ENCODE data around the gene EML4. TPM values are rescaled to one million over a fixed set of nuclear protein-coding genes. Genes with fewer than 3 reads are reported as not detected.
"Not testable (repeated sequence)": the region's sequence is repeated elsewhere in the genome, so short reads cannot be mapped to it uniquely, and the experiment has no call there.

EML4 gene
- total RNA-seq, 1 donor, result 178 TPM

DNA sequence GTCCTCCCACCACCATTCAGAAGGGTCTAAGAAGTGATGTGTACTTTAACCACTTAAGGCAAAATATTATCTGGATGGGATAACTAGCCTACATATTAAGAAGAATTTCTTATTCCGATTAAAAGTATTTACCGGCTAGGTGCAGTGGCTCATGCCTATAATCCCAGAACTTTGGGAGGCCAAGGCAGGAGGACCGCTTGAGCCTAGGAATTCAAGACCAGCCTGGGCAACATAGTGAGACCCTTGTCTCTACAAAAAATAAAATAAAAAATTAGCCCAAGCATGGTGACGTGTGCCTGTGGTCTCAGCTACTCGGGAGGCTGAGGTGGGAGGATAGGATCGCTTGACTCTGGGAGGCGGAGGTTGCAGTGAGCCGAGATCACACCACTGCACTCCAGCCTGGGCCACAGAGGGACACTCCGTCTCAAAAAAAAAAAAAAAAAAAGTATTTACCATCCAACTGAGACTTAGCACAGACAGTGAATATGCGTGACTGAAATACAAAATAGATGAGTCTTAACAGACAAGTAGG is 34.7 kb upstream of the EML4 start:
- not testable (repeated sequence) for H3K4me3 ChIP-seq (ENCODE audit: low read length); H3K9me3 ChIP-seq (ENCODE audit: low read depth, low read length); H3K27me3 ChIP-seq (ENCODE audit: insufficient read depth, low read length)
- H3K4me1 ChIP-seq (ENCODE audit: insufficient read depth, low read length), result peaks cover 65% of the 10 kb centered on the region

GRCh38 chr2:42135381-42136312 is 33.5 kb upstream of the EML4 start:
- Histone ChIP-seq H3K27me3 (ENCODE audit: insufficient read depth, low read length) (no peaks in the 10 kb centered on the region), H3K4me3 (ENCODE audit: low read length) (no peak overlapping the region), H3K9me3 (ENCODE audit: low read depth, low read length) (no peaks in the 10 kb centered on the region), H3K4me1 (ENCODE audit: insufficient read depth, low read length) (peaks cover 55% of the 10 kb centered on the region)

- H3K4me3 ChIP-seq (ENCODE audit: low read length), result no peak overlapping the region
These were observed 32.4 kb upstream of the EML4 start for GRCh38 chr2:42136782-42137124.

DNA sequence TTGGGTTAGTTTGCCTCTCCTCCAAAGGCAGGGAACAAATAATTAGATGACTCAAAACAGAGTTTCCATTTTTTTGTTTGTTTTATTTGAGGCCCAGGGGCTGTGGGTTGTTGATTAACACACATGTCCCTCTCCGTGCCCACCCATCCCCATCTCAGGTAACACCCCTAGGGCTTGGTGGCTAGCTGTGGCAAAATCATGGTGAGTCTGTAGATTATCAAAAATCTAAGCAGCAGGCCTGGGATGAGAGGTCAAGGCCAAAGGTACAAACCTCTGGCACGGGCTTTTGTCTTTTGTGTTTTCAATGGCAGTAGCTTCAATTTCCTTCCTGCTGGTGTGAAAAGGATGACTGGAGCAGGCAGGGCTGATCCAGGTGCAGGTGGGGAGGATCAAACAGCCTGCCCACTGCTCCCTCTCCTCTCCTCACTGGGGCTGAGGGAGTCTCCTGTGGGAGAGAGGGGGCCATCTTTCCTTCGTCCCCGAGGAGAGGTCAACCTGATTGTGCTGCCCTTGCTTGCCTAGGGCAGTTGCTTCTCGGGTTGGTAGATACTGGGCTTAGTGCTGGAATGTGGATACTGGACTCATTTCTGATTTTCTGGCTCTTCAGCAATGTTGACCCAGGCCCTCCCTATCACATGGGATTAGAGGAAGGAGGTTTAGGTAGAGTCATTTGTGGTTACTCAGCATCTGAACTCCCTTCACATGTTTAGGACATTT is 31.9 kb upstream of the EML4 start:
- Histone ChIP-seq H3K4me3 (ENCODE audit: low read length) (no peak overlapping the region), H3K4me1 (ENCODE audit: insufficient read depth, low read length) (peaks cover 61% of the 10 kb centered on the region), H3K27me3 (ENCODE audit: insufficient read depth, low read length) (no peaks in the 10 kb centered on the region), H3K9me3 (ENCODE audit: low read depth, low read length) (no peaks in the 10 kb centered on the region)

More at GRCh38 chr2:42136782-42137124, 32.4 kb upstream of the EML4 start:
- H3K4me1 ChIP-seq (ENCODE audit: insufficient read depth, low read length), result peaks cover 61% of the 10 kb centered on the region
- H3K9me3 ChIP-seq (ENCODE audit: low read depth, low read length), result no peaks in the 10 kb centered on the region
- H3K27me3 ChIP-seq (ENCODE audit: insufficient read depth, low read length), result no peaks in the 10 kb centered on the region

DNA sequence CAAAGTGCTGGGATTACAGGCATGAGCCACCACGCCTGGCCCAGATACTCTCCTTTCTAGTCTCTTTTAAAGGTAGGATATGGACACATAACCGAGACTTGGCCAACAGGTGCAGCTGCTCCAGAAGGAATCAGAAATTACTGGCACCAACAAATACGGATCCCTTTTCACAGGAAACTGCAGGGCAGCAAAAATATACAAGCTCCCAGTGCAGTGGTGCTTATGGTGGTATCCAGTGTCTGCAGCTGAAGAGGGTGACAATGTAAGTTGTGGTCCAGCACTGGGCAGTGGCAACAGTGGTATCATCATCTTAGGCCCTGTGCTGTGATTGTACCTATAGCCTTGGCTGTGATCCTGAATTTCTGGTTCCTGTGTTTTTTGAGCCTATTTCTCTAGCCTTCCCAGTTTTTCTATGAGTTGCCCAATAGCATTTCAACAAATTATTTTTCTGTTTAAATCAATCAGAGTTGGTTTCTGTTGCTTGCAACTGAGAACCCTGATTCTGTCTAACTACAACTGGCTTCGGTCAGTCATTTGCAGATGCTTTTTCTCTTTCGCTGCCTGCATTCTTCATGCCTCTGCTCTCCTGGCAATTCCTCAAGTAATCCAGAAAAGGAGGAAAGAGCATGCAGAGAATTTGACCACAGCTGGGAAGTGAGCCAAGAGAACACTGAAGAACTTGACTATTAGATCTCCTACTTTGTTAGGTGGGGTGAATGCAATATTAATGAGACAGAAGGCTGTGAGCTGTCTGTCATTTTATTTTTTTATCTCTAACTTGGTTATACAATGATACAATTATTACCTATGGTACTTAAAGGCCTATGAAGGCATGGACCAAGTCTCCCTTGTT is 30.8 kb upstream of the EML4 start:
- no peaks in the 10 kb centered on the region for H3K27me3 ChIP-seq (ENCODE audit: insufficient read depth, low read length)
- H3K4me3 ChIP-seq (ENCODE audit: low read length), result no peak overlapping the region
- H3K9me3 ChIP-seq (ENCODE audit: low read depth, low read length), result no peaks in the 10 kb centered on the region
- peaks cover 55% of the 10 kb centered on the region for H3K4me1 ChIP-seq (ENCODE audit: insufficient read depth, low read length)

GRCh38 chr2:42139101-42139500 is 30.1 kb upstream of the EML4 start:
- H3K9me3 ChIP-seq (ENCODE audit: low read depth, low read length), result no peaks in the 10 kb centered on the region
- H3K4me3 ChIP-seq (ENCODE audit: low read length), result no peak overlapping the region
- no peaks in the 10 kb centered on the region for H3K27me3 ChIP-seq (ENCODE audit: insufficient read depth, low read length)
- H3K4me1 ChIP-seq (ENCODE audit: insufficient read depth, low read length), result peaks cover 48% of the 10 kb centered on the region

DNA sequence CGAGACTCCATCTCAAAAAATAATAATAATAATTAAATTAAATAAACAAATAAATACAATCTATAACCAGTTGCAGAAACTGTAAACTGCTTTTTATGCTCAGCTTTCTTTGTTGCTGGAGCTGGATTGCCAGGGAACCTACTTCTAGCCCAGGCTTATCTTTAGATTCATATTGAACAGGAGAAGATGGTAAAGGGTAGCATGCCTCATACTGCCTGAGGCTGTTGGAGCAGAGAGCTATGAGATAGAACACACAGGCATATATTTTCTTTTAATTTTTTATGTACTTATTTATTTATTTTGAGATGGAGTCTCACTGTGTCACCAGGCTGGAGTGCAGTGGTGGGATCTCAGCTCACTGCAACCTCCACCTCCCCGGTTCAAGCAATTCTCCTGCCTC is 28.7 kb upstream of the EML4 start:
- Histone ChIP-seq H3K4me3 (ENCODE audit: low read length) (no peak overlapping the region), H3K9me3 (ENCODE audit: low read depth, low read length) (no peaks in the 10 kb centered on the region), H3K4me1 (ENCODE audit: insufficient read depth, low read length) (peaks cover 38% of the 10 kb centered on the region), H3K27me3 (ENCODE audit: insufficient read depth, low read length) (no peaks in the 10 kb centered on the region)

DNA sequence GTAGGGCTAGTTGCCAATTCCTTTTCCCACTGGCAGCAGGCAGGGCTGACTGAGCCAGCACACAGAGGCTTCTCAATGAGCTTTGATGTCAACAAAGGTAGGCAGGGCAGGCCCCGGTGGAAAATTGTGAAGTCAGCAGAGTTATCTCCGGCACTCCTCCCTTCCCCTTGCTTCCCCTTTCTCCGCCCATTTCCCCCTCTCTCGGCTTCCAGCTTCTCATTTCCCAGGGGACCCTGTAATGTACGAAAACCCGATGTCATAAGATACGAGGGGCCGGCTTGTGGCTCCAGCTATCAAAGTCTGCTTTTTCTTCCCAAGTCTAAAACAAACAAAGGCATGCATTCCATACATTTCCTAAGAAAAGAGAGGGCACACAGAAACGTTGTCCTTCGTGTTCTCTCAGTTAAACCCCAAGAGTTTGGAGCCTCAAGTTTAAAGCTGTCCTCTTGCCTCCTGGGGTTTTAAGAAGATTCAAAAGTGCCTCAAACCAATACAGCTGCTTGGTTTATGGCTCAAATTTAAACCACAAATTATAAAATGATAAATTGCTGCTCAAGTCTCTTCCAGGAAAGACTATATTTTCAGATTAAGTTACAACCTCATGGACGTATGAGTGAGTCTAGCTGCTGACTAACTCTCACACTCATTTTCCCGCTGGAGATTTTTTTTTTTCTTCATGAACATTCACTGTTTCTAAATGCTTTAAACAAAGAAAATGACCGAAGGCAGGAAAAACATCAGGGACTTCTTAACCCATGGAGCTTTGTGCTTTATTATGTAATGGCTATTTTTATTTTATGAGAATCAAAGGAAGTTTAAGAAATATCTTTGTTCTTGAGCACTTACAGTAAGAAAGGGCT is 27.2 kb upstream of the EML4 start:
- no peaks in the 10 kb centered on the region for H3K9me3 ChIP-seq (ENCODE audit: low read depth, low read length)
- no peak overlapping the region for H3K4me3 ChIP-seq (ENCODE audit: low read length)
- no peaks in the 10 kb centered on the region for H3K27me3 ChIP-seq (ENCODE audit: insufficient read depth, low read length)
- peaks cover 23% of the 10 kb centered on the region for H3K4me1 ChIP-seq (ENCODE audit: insufficient read depth, low read length)

DNA sequence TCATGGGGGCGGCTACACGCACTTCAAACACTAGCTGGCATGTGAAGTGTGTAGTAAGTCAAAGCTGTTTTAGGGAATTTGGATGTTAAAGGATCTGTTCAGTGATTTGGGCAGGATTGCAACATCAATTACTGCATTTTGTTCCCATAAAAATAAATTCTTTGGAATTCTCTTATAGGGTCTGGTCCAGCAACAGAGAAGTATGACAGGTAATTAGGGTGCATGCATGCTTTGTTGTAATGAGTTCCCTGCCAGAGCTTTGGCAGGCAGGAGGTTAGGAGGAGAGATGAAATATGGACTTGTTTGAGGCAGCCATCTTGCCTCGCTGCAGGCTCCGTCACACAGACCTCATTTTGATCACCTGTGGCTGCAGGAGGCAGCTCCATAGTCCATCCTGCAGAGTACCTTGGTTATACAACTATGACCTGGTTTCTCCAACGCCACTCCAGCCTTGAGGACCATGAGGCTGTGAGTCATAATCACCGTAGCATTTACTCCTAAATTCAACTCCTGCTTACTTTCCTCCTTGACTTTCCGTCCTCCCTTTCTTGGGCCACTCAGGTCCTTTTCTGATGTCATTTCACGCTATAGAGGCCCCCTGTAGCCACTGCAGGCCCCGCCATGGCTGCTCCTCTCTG is 26.5 kb upstream of the EML4 start:
- Histone ChIP-seq H3K4me1 (ENCODE audit: insufficient read depth, low read length) (peaks cover 23% of the 10 kb centered on the region), H3K4me3 (ENCODE audit: low read length) (no peak overlapping the region), H3K27me3 (ENCODE audit: insufficient read depth, low read length) (no peaks in the 10 kb centered on the region), H3K9me3 (ENCODE audit: low read depth, low read length) (no peaks in the 10 kb centered on the region)

DNA sequence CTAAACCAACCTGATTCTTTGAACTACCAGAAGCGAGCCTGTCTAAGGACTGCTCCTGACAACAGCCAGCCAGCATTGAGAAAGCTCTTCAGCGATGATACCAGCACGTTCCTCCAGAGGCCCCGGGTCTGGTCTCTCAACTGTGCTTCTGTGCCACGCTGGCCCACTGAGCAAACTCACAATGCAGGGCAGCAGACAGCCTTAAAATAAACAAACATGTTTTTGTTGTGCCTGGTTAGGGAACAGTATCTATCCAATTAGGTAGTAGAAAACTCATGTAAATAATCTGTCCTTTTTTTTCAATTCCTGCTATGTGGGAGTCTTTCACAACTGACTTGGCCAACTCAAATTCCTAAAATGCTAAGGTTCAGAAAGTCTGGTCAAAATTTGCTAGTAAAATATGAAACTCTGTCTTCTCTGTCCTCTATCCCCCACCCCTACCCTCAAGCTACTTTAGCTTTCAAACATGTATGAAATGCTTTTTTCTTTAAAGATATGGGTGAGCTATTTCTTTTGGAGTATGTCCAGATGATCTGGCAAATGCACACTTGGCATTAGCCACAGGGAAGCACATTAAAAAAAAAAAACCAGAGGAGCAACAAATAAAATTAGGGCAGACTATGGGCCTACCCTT is 21.4 kb upstream of the EML4 start:
- no peak overlapping the region for H3K4me3 ChIP-seq (ENCODE audit: low read length)
- no peaks in the 10 kb centered on the region for H3K27me3 ChIP-seq (ENCODE audit: insufficient read depth, low read length)
- no peaks in the 10 kb centered on the region for H3K4me1 ChIP-seq (ENCODE audit: insufficient read depth, low read length)
- no peaks in the 10 kb centered on the region for H3K9me3 ChIP-seq (ENCODE audit: low read depth, low read length)

DNA sequence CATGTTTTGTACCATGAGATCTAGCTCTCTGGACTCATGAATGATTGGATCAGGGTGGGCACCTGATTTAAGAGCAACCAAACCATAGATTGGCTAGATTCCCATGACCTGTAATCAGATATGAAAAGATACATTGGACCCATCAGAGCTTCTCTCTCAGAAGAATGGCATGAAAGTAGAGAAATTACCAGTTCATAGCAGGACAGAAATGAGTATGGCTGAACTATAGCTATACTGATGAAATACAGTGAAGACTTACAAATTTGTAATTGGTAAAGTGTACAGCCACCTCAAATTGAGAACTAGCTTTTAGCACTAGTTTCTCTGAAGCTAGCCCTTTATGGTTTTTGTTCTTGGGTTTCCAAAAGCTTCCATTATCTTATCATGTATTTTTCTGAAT is 19.0 kb upstream of the EML4 start:
- H3K27me3 ChIP-seq (ENCODE audit: insufficient read depth, low read length), result no peaks in the 10 kb centered on the region
- H3K4me1 ChIP-seq (ENCODE audit: insufficient read depth, low read length), result no peaks in the 10 kb centered on the region
- no peak overlapping the region for H3K4me3 ChIP-seq (ENCODE audit: low read length)
- H3K9me3 ChIP-seq (ENCODE audit: low read depth, low read length), result no peaks in the 10 kb centered on the region

- no peak overlapping the region for H3K4me3 ChIP-seq (ENCODE audit: low read length)
- no peaks in the 10 kb centered on the region for H3K4me1 ChIP-seq (ENCODE audit: insufficient read depth, low read length)
- H3K9me3 ChIP-seq (ENCODE audit: low read depth, low read length), result no peaks in the 10 kb centered on the region
- no peaks in the 10 kb centered on the region for H3K27me3 ChIP-seq (ENCODE audit: insufficient read depth, low read length)
These were observed 15.1 kb upstream of the EML4 start for GRCh38 chr2:42153944-42154581.

GRCh38 chr2:42156721-42157120 is 12.4 kb upstream of the EML4 start:
- H3K4me3 ChIP-seq (ENCODE audit: low read length), result no peak overlapping the region
- no peaks in the 10 kb centered on the region for H3K4me1 ChIP-seq (ENCODE audit: insufficient read depth, low read length)
- H3K9me3 ChIP-seq (ENCODE audit: low read depth, low read length), result no peaks in the 10 kb centered on the region
- no peaks in the 10 kb centered on the region for H3K27me3 ChIP-seq (ENCODE audit: insufficient read depth, low read length)
